SK-N-DZ (cell line): ENCODE data around the gene ENO2.

ENCODE experiments used
- DNase-seq: peaks from one replicate; pipeline ENCODE4 v3.0.0-alpha.2; 2015; ENCODE audit warnings: low spot score

ENO2 gene

DNA sequence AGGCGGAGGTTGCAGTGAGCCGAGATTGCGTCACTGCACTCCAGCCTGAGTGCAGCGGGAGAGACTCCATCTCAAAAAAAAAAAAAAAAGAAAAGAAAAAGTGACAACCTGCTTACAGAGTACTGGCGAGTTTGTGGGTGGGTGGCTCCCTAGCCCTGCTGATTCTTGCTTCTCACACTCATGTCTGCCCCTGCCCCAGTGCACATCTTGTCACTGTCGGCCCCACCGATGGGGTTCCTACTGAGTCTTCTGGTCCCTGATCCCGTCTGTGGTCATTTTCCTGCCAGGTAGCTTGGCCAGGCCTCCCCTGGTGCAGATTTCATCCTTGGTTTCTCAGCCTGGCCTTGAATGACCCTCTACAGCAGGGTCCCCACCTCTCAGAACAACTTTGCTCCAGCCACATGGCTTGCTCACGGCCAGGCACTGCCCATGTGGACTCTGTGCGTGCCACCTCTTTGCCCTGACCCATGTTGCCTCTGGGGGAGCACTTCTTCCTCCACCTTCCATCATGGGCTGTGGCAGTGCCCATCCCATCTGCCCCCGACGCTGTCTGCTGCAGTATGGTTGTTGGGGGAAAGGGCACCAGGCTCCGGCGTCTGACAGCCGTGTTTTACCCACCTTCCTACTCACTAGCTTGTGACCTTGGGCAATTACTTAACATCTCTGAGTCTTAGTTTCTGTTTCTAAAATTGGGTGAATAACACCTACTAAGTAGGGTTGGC is 34.7 kb downstream of the ENO2 start:
- DNase-seq: no peak

DNA sequence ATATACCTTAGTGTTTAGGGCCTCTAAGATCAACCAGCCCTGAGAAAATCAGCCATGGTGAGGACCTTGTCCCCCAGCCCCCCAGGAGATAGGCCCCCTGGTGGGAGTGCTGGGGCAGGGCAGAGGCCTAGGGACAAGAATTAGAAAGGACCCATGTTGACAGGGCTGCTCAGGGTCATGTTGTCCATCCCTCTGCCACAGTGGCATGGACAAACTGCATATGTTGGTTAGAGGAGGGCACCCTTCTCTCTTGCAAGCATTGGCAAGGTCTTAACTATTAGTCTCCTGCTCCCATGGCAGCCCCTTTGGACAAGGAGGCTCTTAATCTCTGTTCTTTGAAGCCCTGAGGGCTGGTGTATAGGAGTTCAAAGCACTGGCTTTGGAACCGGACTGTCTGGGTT is 36.0 kb downstream of the ENO2 start:
- peak; percentile 64 for DNase-seq

DNA sequence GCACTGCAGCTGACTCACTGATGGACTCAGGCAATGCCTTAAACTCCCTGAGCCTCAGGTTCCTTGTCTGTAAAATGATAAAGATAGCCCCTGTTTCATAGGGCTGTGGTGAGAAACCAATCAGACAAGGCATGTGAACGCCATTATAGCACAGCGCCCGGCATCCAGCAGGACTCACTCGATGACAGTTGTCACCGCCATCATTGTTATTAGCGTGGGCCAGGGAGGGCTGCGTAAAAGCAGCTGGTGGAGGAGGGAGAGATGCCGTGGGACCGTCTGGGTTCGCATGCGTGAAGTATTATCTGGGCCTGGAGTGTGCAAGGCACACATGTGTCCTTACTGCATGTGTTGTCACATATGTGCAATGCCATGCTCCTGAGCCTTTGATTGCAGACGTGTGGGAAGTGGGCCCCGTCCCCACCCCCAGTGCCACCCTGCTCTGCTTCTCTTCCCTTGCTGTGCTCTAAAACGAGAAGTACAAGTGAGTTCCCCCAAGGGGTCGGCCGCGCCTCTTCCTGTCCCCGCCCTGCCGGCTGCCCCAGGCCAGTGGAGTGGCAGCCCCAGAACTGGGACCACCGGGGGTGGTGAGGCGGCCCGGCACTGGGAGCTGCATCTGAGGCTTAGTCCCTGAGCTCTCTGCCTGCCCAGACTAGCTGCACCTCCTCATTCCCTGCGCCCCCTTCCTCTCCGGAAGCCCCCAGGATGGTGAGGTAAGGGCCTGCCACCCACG is 36.6 kb downstream of the ENO2 start, which contains the start of gene PTPN6:
TSS of gene PTPN6 (plus strand) at position 546 of the 730 bp plus-strand sequence. CDS start at position 703, 157 bp downstream.
- DNase-seq: no peak

DNA sequence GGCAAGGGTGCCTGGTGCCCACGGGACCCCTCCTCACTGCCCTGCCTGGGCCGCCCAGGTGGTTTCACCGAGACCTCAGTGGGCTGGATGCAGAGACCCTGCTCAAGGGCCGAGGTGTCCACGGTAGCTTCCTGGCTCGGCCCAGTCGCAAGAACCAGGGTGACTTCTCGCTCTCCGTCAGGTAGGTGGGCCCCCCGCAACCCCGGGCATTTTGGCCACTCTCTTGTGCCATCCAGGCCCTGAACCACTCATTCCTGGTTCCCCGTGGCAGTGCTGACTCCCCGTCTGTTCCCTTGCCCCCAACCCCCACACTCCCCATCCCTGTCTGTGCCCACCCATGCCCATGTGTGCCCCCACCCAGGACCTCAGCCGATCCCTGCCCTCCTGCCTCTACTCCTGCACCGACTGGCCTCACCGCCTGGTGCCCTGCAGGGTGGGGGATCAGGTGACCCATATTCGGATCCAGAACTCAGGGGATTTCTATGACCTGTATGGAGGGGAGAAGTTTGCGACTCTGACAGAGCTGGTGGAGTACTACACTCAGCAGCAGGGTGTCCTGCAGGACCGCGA is 37.3 kb downstream of the ENO2 start:
- DNase-seq: no peak

DNA sequence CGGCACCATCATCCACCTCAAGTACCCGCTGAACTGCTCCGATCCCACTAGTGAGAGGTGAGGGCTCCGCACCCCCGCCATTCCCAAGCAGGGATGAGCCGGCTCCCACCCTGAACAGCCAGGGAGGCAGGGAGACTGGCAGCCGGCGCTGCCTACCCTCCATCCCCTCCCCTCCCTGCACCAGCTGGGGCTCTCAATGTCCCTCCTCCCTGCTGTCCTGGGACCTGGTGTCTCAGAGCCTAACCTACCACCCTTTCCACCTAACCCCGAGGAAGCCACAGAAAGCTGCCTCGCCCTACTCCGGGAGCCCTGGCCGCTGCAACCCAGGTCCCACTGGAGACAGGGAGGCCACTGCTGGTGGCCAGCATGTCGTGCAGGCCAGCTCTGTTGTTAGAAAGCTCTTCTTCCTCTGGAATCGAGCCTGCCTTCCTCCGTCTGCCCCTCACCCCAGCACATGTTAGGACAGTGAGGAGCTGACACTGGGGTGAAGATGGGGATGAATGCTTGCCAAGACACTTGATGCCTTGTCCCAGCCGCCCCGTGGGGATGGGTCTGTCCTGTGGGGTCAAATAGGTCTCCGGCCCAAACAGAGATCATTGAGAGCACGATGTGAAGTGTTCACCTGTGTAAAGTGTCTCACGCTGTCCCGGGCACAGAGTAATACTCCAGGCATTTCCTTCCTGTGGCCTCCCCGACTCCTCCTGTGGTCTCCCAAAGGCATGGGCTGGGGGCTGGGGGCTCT is 37.9 kb downstream of the ENO2 start:
- DNase-seq: no peak

DNA sequence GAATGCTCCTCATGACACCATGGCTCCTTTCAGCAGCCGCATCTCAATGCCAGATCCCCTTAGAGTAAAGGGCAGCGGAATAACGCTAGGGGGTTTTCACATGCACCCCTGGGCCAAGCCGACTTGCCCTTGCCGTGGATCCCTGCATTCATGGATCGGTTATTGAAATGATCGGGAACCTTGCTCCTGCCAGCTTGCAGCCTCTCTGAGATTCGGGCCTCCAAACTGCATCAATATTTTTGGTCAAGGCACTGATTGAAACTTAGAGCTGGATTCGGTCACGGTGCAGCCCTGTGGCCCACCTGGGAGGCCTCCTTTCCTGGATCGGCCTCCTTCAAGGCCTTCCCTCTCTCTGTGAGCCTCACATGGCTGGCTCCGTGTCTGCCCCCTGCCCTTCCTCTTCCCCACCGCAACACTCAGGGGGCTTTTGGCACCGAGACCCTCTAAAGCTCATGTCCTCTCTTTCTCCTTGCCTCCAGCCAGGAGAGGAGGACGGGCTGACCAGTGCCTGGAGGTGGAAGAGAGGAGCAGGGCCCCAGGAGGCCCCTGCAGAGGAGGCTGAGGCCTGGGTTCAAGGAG is 38.6 kb downstream of the ENO2 start:
- DNase-seq: no peak

DNA sequence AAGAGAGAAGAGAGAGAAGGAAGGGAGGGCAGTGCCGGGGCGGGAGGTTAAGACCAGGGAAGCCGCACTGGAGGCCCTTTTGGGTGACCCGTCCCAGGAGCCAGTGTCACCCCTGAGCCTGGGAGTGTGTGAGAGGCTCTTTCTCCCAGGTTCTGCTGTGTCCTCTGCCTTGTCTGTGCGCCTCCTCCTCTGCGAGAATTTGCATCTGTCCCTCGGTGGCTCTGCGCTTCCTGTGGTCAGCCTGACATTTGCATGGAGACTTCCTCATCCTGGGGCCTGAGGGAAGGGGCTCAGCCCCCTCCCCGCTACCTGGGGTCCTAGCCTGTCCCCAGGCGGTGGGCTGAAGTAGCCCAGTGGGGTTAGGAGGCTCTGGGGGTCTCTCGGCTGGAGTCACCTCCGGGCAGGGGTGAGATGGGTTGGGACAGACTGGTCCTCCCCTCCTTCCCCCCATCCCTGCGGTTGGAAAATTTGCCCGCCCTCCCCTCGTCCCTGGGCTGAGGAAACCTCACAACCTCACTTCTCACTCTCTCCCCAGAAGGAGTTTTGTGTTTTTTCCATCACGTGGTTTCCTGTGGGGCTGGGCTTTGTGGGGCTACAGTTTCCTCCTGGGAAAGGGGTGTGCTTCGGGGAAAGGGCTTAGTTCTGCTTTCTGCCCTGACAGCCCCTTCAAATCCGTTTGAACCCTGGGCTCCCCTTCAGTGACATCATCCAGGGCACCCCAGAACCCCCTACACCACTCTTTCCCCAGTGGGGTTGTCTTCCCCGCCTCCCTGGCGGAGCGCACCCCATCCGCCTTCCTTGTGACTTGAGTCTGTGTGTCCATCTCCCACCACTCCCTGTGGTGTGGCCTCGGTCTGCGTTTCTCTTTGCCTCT is 39.3 kb downstream of the ENO2 start:
- DNase-seq: no peak

DNA sequence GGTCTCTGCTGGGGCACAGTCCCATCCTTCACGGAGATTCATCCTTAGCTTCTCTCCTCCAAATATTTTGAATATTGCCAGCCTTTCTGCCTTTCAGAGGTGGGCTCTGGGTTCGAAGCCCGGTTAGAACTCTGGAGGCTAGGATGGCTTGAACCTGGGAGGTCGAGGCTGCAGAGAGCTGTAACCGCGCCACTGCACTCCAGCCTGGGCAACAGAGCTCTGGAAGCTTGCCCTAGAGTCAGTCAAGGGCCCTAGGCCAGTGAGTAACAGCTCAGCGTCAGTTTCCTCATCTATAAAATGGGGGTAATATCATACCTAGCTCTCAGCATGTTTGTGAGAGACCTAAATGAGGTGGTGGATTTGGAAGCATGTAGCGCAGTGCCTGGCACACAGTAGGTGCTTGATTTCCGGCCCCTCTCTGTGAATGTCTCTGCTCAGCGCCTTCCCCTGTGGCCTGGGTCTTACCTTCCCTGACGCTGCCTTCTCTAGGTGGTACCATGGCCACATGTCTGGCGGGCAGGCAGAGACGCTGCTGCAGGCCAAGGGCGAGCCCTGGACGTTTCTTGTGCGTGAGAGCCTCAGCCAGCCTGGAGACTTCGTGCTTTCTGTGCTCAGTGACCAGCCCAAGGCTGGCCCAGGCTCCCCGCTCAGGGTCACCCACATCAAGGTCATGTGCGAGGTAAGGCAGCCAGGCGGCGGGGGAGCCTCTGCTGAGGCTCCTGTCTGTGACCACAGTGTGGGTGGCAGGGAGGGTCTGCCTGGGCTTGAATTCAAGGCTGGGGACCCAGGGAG is 40.1 kb downstream of the ENO2 start:
- no peak for DNase-seq

DNA sequence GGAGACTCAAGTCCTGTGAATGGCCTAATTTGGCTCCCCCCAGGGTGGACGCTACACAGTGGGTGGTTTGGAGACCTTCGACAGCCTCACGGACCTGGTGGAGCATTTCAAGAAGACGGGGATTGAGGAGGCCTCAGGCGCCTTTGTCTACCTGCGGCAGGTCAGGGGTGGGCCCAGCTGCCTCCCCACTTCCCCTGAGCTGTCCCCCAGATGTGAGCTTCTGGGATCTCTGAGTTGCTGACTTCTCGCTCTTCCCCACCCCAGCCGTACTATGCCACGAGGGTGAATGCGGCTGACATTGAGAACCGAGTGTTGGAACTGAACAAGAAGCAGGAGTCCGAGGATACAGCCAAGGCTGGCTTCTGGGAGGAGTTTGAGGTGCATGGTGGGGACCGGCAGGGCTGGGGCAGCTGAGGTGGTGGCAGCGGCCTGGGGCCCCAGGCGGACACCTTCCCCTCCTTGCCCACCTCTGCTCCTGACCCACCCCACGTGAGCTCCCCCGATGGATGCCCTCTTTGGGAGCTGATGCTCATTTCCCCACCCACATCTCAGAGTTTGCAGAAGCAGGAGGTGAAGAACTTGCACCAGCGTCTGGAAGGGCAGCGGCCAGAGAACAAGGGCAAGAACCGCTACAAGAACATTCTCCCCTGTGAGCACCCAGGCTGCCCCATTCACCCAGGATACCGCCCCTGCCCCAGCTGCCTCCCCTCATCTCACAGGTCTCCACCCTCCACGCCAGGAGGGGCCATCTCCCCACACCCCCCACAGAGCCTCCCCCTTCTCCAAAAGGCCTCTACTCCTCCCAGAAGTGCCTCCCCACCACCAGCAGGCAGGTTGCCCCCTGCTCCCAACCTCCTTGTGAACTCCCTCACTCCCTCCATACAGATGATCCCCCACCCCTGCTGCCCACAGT is 41.0 kb downstream of the ENO2 start:
- DNase-seq: no peak

DNA sequence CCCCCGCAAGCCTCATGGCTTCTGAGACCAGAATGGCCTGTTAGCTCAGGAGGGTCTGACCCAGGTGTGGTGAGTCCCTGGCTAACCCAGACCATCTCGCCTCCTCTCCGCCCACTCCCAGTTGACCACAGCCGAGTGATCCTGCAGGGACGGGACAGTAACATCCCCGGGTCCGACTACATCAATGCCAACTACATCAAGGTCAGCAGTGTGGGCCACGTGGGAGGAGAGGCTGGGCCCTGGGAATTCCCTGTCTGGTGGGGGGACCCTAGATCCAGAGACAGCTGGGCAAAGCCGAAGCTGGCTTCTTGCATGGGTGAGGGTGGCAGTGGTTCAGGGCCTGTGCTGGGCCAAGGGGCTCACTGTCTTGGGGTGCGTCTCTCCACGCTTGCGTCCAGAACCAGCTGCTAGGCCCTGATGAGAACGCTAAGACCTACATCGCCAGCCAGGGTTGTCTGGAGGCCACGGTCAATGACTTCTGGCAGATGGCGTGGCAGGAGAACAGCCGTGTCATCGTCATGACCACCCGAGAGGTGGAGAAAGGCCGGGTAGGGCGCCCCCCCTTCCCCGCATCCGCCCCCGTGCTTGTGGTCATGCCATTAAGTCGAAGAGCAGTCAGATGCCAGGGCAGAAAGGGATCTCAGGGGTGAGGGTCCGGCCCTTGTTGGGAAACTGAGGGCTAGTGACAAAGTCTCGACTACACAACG is 41.8 kb downstream of the ENO2 start:
- no peak for DNase-seq

DNA sequence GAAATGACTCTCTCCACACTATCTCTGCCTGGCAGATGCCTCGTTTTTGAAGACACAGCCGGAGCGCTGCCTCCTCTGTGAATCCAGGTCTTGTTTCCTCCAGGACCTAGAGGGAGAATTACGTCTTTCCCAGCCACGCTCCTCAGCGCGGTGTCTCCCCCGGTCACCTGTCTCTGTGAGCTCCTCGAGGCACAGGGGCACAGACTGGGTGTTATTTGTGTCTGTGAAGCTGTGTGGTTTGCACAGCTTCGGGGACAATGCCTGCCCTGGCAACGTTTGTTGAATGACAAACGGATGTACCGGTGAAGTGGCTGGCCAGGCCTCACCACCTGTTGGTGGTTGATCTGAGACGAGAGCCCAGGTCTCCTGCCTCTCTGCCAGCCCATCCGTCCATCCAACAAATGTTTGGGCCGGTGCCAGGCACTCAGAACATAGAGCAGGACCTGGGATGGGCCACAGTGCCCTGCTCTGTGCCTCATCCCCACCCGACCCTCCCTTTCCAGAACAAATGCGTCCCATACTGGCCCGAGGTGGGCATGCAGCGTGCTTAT is 42.8 kb downstream of the ENO2 start:
- no peak for DNase-seq

DNA sequence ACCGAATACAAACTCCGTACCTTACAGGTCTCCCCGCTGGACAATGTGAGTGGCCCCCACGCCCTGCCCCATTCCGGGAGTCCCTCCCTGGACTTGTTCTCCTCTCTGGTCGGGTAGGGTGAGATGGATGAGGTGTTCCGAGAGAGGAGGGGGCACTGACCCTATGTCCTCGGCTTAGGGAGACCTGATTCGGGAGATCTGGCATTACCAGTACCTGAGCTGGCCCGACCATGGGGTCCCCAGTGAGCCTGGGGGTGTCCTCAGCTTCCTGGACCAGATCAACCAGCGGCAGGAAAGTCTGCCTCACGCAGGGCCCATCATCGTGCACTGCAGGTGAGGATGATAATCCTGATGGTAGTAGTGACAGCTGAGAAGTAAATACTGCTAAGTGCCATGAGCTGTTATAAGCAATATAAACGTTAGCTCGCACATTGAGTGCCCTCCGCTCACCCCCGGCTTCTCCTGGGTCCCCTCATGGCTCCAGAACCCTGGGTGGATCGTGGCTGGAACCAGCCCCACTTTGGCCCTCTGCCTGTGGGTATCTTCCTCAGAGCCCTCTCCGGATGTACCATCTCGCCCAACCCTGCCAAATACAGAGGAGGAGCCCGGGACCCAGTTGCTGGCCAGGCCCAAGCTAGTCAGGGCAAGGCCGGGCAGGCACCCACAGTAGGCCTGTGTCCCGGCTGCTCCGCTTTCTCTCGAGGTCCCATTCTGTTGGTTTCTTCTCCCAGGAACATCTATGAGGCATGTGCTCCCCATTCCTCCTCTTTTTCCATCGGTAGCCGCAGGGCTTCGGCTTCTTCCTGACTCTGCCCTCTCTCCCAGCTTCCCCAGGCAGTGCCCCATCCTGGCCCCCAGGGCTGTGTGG is 43.6 kb downstream of the ENO2 start:
- no peak for DNase-seq

DNA sequence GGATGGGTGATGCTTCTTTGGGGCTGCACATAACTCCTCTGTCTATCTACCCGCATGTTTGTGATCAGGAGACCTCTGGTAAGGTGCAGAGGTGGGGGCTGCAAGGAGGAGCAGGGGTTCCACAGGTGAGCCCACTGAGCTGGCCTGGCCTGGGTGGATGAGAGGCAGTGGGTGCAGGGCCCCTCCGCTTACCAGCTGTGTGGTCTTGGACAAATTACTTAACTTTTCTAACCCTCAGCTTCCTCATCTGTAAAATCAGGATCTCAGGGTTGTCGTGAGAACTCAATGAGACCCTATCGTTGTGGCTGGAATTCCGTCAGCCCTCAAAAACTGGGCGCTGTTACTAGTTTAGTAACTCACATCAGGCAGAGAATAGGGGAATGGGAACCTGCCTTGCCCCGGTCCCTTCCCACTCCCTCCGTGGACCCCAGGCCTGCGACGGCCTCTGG is 44.3 kb downstream of the ENO2 start:
- DNase-seq: no peak

DNA sequence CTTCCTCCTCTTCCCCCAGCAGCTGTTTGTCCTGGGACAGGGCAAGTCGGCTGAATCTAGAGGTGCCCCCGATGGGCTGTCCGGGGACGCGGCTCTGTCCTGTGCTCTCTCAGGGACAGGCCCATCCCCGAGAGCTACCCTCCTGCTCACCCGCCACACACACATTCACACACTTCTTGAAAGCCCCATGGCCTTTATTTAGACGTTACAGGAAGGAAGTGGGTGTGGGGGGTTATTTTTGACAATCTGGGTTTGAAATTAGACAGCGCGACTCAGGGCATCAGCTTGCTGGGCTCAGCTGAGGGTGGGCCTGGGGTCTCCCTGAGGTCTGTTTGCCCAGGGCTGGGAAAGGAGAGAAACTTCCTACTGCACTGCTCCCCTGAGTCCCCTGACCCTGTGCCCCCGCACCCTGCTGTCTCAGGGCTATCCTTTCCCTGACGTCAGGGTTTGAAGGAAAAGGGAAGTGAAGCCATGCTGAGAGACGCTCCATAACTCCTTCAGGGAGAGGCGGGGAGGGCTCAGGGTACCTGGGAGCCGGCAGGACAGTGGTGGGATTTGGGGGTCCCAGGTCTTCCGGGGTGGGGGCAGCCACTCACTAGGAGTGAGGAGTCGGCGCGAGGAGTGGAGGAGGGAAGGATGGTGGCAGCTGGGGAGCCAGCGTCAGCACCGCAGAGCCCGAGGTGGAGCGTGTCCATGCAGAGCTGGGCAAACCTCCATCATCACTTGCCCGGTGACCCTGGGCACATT is 44.9 kb downstream of the ENO2 start:
- no peak for DNase-seq

DNA sequence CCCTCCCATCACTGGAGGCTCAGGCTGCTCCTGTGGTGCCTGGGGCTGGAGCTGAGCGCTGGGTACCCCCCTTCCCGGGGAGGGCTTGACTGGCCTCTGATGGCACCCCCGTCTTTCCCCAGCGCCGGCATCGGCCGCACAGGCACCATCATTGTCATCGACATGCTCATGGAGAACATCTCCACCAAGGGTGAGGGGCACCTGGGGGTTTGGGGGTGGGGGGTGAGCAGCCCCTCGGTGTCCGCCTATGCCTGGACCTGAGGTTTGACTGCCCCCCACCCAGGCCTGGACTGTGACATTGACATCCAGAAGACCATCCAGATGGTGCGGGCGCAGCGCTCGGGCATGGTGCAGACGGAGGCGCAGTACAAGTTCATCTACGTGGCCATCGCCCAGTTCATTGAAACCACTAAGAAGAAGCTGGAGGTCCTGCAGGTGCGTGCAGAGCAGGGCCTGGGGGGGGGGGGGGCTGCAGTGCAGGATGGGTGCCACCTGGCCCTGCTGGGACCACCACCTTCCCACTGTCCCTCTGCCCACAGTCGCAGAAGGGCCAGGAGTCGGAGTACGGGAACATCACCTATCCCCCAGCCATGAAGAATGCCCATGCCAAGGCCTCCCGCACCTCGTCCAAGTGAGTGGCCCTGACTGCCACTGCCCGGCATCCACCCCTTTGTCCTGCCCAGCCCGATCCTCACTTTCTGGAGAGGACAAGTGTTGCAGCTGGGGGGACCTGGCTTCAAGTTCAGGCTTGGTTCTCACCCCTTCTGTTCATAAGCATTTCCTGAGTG is 45.6 kb downstream of the ENO2 start:
- DNase-seq: no peak
